Upper lobe of right lung (tissue), 1 donor: Measurements from ENCODE around the gene MYL7. TPM values are rescaled to one million over a fixed set of nuclear protein-coding genes. Genes with fewer than 3 reads are reported as not detected.

Experiments used
- ATAC-seq: fragments of 200-7000 bp; cut with Tn5 transposase; one replicate; pipeline ENCODE4 v1.9.1; 2020; ENCODE audit warnings: mild to moderate bottlenecking, moderate library complexity
- DNase-seq: peaks from one replicate; pipeline ENCODE4 v3.0.0-alpha.2; 2020
- H3K27ac ChIP-seq: fragments of 200-600 bp; one replicate; pipeline ENCODE4 v1.8.0; 2022
- H3K27me3 ChIP-seq: fragments of 200-600 bp; one replicate; pipeline ENCODE4 v1.8.0; 2022; ENCODE audit warnings: mild to moderate bottlenecking
- H3K36me3 ChIP-seq: fragments of 200-600 bp; one replicate; pipeline ENCODE4 v1.8.0; 2022
- H3K4me1 ChIP-seq: fragments of 200-600 bp; one replicate; pipeline ENCODE4 v1.8.0; 2022
- H3K4me3 ChIP-seq: fragments of 200-600 bp; one replicate; pipeline ENCODE4 v1.8.0; 2022; ENCODE audit warnings: mild to moderate bottlenecking
- H3K9me3 ChIP-seq: fragments of 200-600 bp; one replicate; pipeline ENCODE4 v1.8.0; 2022
- intact Hi-C: fragments of 100-400 bp; cut with DNase I; formaldehyde crosslinking; loops from one replicate; pipeline ENCODE4 v1.11.0; 2022
- long read RNA-seq: library from polyadenylated mRNA; unstranded; transcript quantifications from one replicate; pipeline ENCODE4 v2.0.0, GENCODE V29; 2021
- total RNA-seq: library from RNA; stranded (reverse); fragmentation: NEBNext Ultra II Directional; extraction: Animal tissue kit (Norgen Biotek cat#: 25700); gene quantifications from one replicate; pipeline ENCODE4 v1.2.1, GENCODE V29; 2021
- TF ChIP-seq, protein P1 (sequence below): fragments of 200-600 bp; IDR thresholded peaks from one replicate; pipeline ENCODE4 v1.8.0; 2022; ENCODE audit warnings: antibody characterized with exemption
- donor health status: DM: no; HTN: yes; CAD: no; lungs with severe emphysema.

MYL7 gene, protein sequence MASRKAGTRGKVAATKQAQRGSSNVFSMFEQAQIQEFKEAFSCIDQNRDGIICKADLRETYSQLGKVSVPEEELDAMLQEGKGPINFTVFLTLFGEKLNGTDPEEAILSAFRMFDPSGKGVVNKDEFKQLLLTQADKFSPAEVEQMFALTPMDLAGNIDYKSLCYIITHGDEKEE
- total RNA-seq, result 3.1 TPM
- long read RNA-seq, result 0 reads

DNA sequence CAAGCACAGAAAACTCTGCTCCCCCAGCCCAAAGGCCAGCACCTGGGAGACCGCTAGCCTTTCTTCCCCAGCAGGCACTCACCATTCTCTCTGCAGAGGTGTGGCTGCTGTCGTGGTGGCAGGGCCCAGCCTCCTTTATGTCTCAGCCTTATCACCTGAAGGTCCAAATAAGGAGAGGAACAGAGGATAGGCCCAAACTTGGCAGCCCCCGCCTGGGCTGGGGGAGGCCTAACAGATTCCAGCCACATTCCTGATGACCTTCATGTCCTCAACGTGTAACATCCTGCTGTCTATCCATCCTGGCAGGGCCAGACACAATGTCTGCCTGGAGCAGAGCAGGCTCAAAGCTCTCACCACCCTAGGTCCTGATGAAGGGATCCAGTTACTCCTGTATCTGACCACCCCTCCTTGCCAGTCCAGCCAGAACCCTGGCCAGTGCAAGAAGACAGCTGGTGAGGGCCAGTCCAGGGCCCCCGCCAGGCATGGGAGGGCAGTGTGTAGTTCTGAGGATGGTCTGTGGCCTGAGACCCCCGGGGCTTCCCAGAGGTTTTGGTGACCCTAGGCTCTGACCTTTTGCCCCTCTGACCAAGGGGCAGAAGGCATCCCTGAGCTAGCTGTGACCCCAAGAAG lies at the start of gene MYL7:
TSS of gene MYL7 (minus strand) at position 112 of the 630 bp plus-strand sequence. CDS start at position 85, 27 bp downstream.
- no peak for ATAC-seq
- Histone ChIP-seq H3K36me3 (no peaks in the 10 kb centered on the region), H3K27me3 (peaks cover 13% of the 10 kb centered on the region), H3K4me3 (no peak within 1 kb of the TSS), H3K9me3 (no peaks in the 10 kb centered on the region), H3K4me1 (peaks cover 6% of the 10 kb centered on the region), H3K27ac (no peak within 1 kb of the TSS)
- TF ChIP-seq, protein P1, sequence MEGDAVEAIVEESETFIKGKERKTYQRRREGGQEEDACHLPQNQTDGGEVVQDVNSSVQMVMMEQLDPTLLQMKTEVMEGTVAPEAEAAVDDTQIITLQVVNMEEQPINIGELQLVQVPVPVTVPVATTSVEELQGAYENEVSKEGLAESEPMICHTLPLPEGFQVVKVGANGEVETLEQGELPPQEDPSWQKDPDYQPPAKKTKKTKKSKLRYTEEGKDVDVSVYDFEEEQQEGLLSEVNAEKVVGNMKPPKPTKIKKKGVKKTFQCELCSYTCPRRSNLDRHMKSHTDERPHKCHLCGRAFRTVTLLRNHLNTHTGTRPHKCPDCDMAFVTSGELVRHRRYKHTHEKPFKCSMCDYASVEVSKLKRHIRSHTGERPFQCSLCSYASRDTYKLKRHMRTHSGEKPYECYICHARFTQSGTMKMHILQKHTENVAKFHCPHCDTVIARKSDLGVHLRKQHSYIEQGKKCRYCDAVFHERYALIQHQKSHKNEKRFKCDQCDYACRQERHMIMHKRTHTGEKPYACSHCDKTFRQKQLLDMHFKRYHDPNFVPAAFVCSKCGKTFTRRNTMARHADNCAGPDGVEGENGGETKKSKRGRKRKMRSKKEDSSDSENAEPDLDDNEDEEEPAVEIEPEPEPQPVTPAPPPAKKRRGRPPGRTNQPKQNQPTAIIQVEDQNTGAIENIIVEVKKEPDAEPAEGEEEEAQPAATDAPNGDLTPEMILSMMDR, result no peak
- peak; percentile 32 for DNase-seq
- intact Hi-C loops, result no loop called here

DNA sequence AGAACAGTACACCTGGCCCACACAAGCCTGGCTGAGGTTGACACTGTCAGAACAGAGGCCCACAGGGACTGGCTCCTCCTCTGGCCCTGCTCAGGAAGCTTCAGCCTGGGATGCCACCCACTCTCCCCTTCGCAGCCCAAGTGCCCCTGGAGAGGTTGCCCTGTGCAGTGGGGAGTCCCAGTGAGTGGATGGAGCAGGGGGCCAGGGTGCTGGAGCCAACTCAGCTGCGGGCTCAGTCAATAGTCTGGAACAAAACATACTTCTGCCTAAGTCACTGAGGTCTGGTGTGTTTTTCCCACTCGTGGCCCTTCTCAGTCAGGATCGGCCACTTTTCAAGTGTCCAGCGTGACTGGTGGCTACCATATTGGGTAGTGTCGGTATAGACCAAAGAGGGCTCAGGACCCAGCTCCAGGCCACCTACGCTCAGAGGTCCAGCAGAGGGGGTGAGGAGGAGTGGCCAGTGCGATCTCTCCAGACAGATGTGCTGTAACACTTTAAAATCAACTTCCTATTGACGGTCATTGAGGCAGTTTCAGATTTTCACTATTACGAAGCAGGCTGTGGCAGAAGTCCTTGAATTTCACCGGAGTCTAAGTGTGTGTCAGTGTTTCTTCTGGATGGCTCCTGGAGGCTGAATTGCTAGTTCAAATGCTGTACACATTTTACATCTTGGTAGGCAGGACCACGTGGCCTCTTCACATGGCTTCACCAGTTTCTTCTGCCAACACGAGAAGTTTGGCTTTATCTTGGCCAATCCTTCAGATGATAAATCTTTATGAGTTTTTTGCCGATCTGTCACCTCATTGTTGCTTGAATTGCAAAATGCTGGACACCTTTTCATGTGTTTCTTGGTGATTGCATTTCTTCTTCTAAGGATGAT lies 49.1 kb upstream of the MYL7 start:
- ATAC-seq, result no peak
- Histone ChIP-seq H3K27me3 (no peaks in the 10 kb centered on the region), H3K4me1 (no peaks in the 10 kb centered on the region), H3K9me3 (no peaks in the 10 kb centered on the region), H3K27ac (no peak overlapping the region), H3K4me3 (no peak overlapping the region), H3K36me3 (no peaks in the 10 kb centered on the region)
- peak; percentile 33 for DNase-seq
- TF ChIP-seq, protein P1, result no peak
- intact Hi-C loops, result no loop called here

DNA sequence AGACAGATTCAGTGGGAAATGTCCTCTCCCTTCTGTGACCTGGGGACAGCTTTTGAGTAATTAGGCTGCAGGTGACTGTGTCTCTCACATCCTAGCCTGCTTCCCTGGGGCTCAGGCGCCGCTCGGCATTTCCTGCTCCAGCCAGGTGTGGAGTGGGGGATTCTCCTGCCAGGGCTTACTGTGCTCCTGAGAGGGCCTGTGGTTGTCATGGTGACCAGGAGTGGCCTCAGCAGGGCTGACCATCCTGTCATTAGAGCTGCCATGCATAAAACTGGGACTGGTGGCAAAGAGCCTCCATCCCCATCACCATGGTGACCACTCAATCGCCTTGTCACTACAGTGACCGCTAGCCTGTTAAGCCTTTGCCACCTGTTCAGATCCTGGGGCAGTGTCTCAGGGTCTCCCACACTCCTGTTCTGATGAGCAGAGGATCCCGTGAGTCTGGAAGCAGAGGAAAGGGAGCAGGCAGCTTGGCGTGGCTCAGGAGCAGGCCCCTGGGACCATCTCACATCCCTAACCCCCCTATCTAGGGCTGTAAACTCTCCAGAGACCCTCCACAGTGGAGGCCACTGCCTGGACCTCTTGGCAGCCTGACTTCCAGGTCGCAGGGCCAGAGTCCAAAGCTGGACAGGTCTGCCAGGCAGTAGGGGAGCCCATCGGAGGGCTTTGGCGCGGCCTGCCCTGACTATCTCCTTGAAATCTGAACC lies 48.3 kb upstream of the MYL7 start, which contains the start of gene GCK:
TSS of gene GCK (minus strand) at position 154 of the 707 bp plus-strand sequence. CDS start 486 bp downstream, outside the sequence.
- Histone ChIP-seq H3K27ac (no peak within 1 kb of the TSS), H3K9me3 (no peaks in the 10 kb centered on the region), H3K27me3 (no peaks in the 10 kb centered on the region), H3K36me3 (no peaks in the 10 kb centered on the region), H3K4me1 (no peaks in the 10 kb centered on the region), H3K4me3 (no peak within 1 kb of the TSS)
- intact Hi-C loops, result no loop called here
- DNase-seq (peak; percentile 43), ATAC-seq (no peak)
- TF ChIP-seq, protein P1, result no peak

DNA sequence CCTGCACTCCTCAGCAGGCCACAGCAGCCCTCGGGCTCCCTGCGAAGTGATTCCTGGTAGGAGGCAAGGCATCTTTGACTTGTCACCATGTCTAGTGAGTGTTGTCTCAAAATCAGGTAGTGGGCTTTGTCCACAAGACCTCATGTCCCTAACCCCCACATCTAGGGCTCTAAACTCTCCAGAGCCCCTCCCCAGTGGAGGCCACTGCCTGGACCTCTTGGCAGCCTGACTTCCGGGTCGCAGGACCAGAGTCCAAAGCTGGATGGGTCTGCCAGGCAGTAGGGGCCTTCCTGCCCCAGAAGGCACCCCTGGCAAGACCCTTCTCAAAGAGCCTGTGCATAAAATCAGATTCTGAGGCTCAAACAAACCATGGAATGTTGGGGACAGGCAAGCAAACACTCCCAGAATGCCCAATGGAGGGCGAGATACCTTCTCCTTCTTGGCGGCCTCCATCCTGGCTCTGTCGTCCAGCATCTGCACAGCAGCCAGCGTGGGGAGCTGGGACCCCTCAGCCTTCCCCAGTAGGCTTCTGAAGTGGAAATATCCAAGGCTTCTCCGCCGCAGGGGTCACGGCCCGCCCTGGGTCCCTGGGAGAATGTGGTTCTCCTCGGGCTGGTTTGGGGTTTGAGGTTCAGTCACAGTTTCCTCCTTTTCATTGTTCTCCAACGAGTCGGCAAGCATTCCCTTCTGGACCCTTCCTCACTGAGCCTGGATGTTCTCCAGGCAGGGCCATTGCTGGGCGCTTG lies 47.5 kb upstream of the MYL7 start:
- DNase-seq (peak; percentile 40), ATAC-seq (no peak)
- Histone ChIP-seq H3K27ac (no peak overlapping the region), H3K4me3 (no peak overlapping the region), H3K9me3 (no peaks in the 10 kb centered on the region), H3K27me3 (no peaks in the 10 kb centered on the region), H3K4me1 (no peaks in the 10 kb centered on the region), H3K36me3 (no peaks in the 10 kb centered on the region)
- intact Hi-C loops, result no loop called here
- TF ChIP-seq, protein P1, result no peak
